ENCODE results near the gene JAK1. TPM values are rescaled to one million over a fixed set of nuclear protein-coding genes. Genes with fewer than 3 reads are reported as not detected.

JAK1 gene
- total and polyA plus RNA-seq, 2 experiments from 2014 or later: 8.0 to 19.5 TPM

DNA sequence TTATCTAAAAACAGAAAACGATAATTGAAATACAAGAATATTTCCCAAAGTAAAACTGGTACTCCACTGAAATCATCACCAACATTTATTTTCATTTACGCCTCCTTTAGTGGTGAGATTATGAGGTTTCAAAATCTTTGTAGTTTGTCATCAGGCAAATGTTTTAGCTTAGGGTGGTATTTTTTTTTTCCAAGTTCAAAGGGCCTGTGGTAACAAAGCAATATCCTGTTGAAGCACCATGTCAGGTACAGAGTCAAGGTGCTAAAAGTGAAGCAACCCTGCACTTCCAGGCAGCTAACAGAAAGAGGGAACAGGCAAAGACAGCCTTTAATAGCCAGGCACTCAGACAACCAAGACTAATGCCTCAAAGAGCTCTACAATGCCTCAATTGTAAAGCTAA is 89.2 kb downstream of the JAK1 start:
- Histone ChIP-seq H4K20me1 (replicated peaks; ENCODE audit: insufficient read depth) (peaks cover 5% of the 10 kb centered on the region; the same call in 1 of the 2 replicates), H3F3A (replicated peaks; ENCODE audit: low read depth) (no peaks in the 10 kb centered on the region), H3K27ac (ENCODE audit: low read depth) (no peak overlapping the region), H3K4me2 (no peak overlapping the region), H3K4me3 (no peak overlapping the region), H3K27me3 (ENCODE audit: insufficient read depth) (no peaks in the 10 kb centered on the region), H3K9me2 (ENCODE audit: insufficient read depth) (no peaks in the 10 kb centered on the region), H2AFZ (no peak overlapping the region), H3K36me3 (ENCODE audit: insufficient read depth) (no peaks in the 10 kb centered on the region), H3K4me1 (ENCODE audit: insufficient read depth) (peaks cover 9% of the 10 kb centered on the region), H3K79me2 (replicated peaks; ENCODE audit: insufficient read depth) (no peaks in the 10 kb centered on the region)
- Mint-ChIP-seq H3K27me3 (ENCODE audit: insufficient read depth, low read depth, poor library complexity) (peaks cover 2% of the 10 kb centered on the region), H3K4me1 (peaks cover 16% of the 10 kb centered on the region), H3K27ac (no peak overlapping the region), H3K4me3 (no peak overlapping the region), H3K9me3 (no peaks in the 10 kb centered on the region), H3K36me3 (ENCODE audit: low read depth) (no peaks in the 10 kb centered on the region; the same call in 2 of the 3 replicates)
- ATAC-seq (peak; percentile 49), DNase-seq (ENCODE audit: low spot score) (no peak)
- TF ChIP-seq EZH2 (IDR thresholded peaks at IDR 0.05; ENCODE audit: low read depth, unreplicated experiment) (no peak), CTCF (conservative IDR thresholded peaks at IDR 0.05; ENCODE audit: low read depth in 2 of 2) (no peak), ZNF331 (CRISPR knock-in tag; IDR thresholded peaks at IDR 0.05; ENCODE audit: low read depth) (no peak)

GRCh38 chr1:64875606-64876005 is 90.7 kb downstream of the JAK1 start:
- Mint-ChIP-seq H3K27ac (no peak overlapping the region), H3K9me3 (no peaks in the 10 kb centered on the region)
- no peak for ATAC-seq
- TF ChIP-seq EZH2 (IDR thresholded peaks at IDR 0.05; ENCODE audit: low read depth, unreplicated experiment): no peak
- TF ChIP-seq NANOG (IDR thresholded peaks at IDR 0.05; ENCODE audit: borderline replicate concordance): no peak
- TF ChIP-seq REST (IDR thresholded peaks at IDR 0.05; ENCODE audit: unreplicated experiment): no peak
- TF ChIP-seq, protein P1, sequence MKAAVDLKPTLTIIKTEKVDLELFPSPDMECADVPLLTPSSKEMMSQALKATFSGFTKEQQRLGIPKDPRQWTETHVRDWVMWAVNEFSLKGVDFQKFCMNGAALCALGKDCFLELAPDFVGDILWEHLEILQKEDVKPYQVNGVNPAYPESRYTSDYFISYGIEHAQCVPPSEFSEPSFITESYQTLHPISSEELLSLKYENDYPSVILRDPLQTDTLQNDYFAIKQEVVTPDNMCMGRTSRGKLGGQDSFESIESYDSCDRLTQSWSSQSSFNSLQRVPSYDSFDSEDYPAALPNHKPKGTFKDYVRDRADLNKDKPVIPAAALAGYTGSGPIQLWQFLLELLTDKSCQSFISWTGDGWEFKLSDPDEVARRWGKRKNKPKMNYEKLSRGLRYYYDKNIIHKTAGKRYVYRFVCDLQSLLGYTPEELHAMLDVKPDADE (IDR thresholded peaks at IDR 0.05): no peak
- TF ChIP-seq STAT1 (IDR thresholded peaks at IDR 0.05; ENCODE audit: unreplicated experiment): no peak
- TF ChIP-seq CREB1 (CRISPR knock-in tag; IDR thresholded peaks at IDR 0.05; ENCODE audit: low read depth): no peak
- TF ChIP-seq ZNF114 (CRISPR knock-in tag; IDR thresholded peaks at IDR 0.05): no peak
- no peak for TF ChIP-seq CTCF (conservative IDR thresholded peaks at IDR 0.05; ENCODE audit: low read depth in 2 of 2)
- TF ChIP-seq EZH2phosphoT487 (IDR thresholded peaks at IDR 0.05; ENCODE audit: unreplicated experiment): no peak
- TF ChIP-seq POLR2AphosphoS5 (IDR thresholded peaks at IDR 0.05; ENCODE audit: low read depth): no peak
- TF ChIP-seq ZNF331 (CRISPR knock-in tag; IDR thresholded peaks at IDR 0.05; ENCODE audit: low read depth): no peak

More at GRCh38 chr1:64875606-64876005, 90.7 kb downstream of the JAK1 start:
- Histone ChIP-seq H3K4me3 (no peak overlapping the region), H3K4me2 (no peak overlapping the region), H2AFZ (no peak overlapping the region), H3K27ac (ENCODE audit: low read depth) (no peak overlapping the region), H3F3A (replicated peaks; ENCODE audit: low read depth) (no peaks in the 10 kb centered on the region), H3K79me2 (replicated peaks; ENCODE audit: insufficient read depth) (no peaks in the 10 kb centered on the region), H3K36me3 (ENCODE audit: insufficient read depth) (no peaks in the 10 kb centered on the region), H4K20me1 (replicated peaks; ENCODE audit: insufficient read depth) (peaks cover 5% of the 10 kb centered on the region; the same call in 1 of the 2 replicates), H3K9me2 (ENCODE audit: insufficient read depth) (no peaks in the 10 kb centered on the region), H3K4me1 (ENCODE audit: insufficient read depth) (peaks cover 9% of the 10 kb centered on the region), H3K27me3 (ENCODE audit: insufficient read depth) (no peaks in the 10 kb centered on the region)
- Mint-ChIP-seq H3K36me3 (ENCODE audit: low read depth) (peaks cover 4% of the 10 kb centered on the region), H3K4me1 (peaks cover 9% of the 10 kb centered on the region), H3K27me3 (ENCODE audit: insufficient read depth, low read depth, poor library complexity) (peaks cover 2% of the 10 kb centered on the region), H3K4me3 (no peak overlapping the region)
- DNase-seq (ENCODE audit: low spot score): no peak

All from GM23338 (cell line).